GM23338 (cell line): ENCODE results near the gene MAPK8IP2.
"Not testable (repeated sequence)": the region's sequence is repeated elsewhere in the genome, so short reads cannot be mapped to it uniquely, and the experiment has no call there.

Source experiments
- CREB1 ChIP-seq: fragments of 250-450 bp; sonication (Bioruptor Pico); IDR thresholded peaks from 2 replicates; pipeline ENCODE4 v1.5.0; 2020; ENCODE audit warnings: low read depth, mild to moderate bottlenecking, moderate library complexity
- EZH2 ChIP-seq: fragments of 200-600 bp; sonication (generic); IDR thresholded peaks from one replicate; pipeline ENCODE4 v1.8.0; 2017; ENCODE audit warnings: antibody characterized with exemption, mild to moderate bottlenecking, low read depth; ENCODE audit not compliant: unreplicated experiment
- EZH2phosphoT487 ChIP-seq: fragments of 200-600 bp; sonication (generic); IDR thresholded peaks from one replicate; pipeline ENCODE4 v1.8.1; 2018; ENCODE audit warnings: antibody characterized with exemption; ENCODE audit not compliant: unreplicated experiment
- JUNB ChIP-seq: IDR thresholded peaks from one replicate; pipeline ENCODE4 v1.6.1; 2016; ENCODE audit warnings: antibody characterized with exemption; ENCODE audit not compliant: unreplicated experiment
- POLR2AphosphoS5 ChIP-seq: IDR thresholded peaks from 2 replicates; pipeline ENCODE4 v1.6.1; 2016; ENCODE audit warnings: antibody characterized with exemption, low read depth
- TF ChIP-seq, protein P1 (sequence below): IDR thresholded peaks from one replicate; pipeline ENCODE4 v1.6.1; 2018; ENCODE audit warnings: antibody characterized with exemption; ENCODE audit not compliant: unreplicated experiment
- TF ChIP-seq, protein P2 (sequence below), 2 experiments: fragments of 200-600 bp in 1 of 2; sonication (generic) in 1 of 2; conservative IDR thresholded peaks; 2 replicates each; pipeline versions ENCODE4 v1.5.1 to v1.6.1; 2016 to 2017; ENCODE audit warnings: antibody characterized with exemption in 2 of 2, low read depth in 2 of 2, mild to moderate bottlenecking in 2 of 2, moderate library complexity in 1 of 2

DNA sequence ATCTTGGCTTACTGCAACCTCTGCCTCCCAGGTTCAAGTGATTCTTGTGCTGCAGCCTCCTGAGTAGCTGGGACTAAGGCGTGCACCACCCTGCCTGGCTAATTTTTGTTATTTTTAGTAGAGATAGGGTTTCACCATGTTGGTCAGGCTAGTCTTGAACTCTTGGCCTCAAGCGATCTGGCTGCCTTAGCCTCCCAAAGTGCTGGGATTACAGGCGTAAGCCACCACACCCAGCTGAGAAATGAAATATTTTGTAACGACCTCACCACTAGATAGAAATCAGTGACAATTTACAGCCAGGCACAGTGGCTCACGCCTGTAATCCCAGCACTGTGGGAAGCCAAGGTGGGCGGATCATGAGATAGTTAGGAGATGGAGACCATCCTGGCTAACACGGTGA is 59.1 kb downstream of the MAPK8IP2 start:
- TF ChIP-seq, protein P1, sequence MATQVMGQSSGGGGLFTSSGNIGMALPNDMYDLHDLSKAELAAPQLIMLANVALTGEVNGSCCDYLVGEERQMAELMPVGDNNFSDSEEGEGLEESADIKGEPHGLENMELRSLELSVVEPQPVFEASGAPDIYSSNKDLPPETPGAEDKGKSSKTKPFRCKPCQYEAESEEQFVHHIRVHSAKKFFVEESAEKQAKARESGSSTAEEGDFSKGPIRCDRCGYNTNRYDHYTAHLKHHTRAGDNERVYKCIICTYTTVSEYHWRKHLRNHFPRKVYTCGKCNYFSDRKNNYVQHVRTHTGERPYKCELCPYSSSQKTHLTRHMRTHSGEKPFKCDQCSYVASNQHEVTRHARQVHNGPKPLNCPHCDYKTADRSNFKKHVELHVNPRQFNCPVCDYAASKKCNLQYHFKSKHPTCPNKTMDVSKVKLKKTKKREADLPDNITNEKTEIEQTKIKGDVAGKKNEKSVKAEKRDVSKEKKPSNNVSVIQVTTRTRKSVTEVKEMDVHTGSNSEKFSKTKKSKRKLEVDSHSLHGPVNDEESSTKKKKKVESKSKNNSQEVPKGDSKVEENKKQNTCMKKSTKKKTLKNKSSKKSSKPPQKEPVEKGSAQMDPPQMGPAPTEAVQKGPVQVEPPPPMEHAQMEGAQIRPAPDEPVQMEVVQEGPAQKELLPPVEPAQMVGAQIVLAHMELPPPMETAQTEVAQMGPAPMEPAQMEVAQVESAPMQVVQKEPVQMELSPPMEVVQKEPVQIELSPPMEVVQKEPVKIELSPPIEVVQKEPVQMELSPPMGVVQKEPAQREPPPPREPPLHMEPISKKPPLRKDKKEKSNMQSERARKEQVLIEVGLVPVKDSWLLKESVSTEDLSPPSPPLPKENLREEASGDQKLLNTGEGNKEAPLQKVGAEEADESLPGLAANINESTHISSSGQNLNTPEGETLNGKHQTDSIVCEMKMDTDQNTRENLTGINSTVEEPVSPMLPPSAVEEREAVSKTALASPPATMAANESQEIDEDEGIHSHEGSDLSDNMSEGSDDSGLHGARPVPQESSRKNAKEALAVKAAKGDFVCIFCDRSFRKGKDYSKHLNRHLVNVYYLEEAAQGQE = not testable (repeated sequence)
- TF ChIP-seq EZH2phosphoT487, EZH2, POLR2AphosphoS5, CREB1, JUNB: not testable (repeated sequence)
- TF ChIP-seq, protein P2, sequence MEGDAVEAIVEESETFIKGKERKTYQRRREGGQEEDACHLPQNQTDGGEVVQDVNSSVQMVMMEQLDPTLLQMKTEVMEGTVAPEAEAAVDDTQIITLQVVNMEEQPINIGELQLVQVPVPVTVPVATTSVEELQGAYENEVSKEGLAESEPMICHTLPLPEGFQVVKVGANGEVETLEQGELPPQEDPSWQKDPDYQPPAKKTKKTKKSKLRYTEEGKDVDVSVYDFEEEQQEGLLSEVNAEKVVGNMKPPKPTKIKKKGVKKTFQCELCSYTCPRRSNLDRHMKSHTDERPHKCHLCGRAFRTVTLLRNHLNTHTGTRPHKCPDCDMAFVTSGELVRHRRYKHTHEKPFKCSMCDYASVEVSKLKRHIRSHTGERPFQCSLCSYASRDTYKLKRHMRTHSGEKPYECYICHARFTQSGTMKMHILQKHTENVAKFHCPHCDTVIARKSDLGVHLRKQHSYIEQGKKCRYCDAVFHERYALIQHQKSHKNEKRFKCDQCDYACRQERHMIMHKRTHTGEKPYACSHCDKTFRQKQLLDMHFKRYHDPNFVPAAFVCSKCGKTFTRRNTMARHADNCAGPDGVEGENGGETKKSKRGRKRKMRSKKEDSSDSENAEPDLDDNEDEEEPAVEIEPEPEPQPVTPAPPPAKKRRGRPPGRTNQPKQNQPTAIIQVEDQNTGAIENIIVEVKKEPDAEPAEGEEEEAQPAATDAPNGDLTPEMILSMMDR (conservative IDR thresholded peaks at IDR 0.05; ENCODE audit: low read depth in 2 of 2) = not testable (repeated sequence)
